Mesothelial cell of epicardium (in vitro differentiated cells): ENCODE results near the gene TGM2. TPM values are rescaled to one million over a fixed set of nuclear protein-coding genes. Genes with fewer than 3 reads are reported as not detected.

Experiments
- DNase-seq, 2 experiments: peaks; one replicate each; pipeline ENCODE4 v3.0.0; 2021; ENCODE audit warnings: low spot score in 2 of 2; ENCODE audit not compliant: unreplicated experiment in 2 of 2
- H3K27ac Mint-ChIP-seq: 2 replicates; pipeline ENCODE4 v1.8.0; 2021; ENCODE audit warnings: mixed read lengths
- H3K27me3 Mint-ChIP-seq: 2 replicates; pipeline ENCODE4 v1.8.0; 2021; ENCODE audit warnings: low read depth, mixed read lengths
- H3K36me3 Mint-ChIP-seq: 2 replicates; pipeline ENCODE4 v1.8.0; 2021; ENCODE audit warnings: mixed read lengths
- H3K4me1 Mint-ChIP-seq: 2 replicates; pipeline ENCODE4 v1.8.0; 2021; ENCODE audit warnings: mixed read lengths
- H3K4me3 Mint-ChIP-seq: 2 replicates; pipeline ENCODE4 v1.8.0; 2021; ENCODE audit warnings: mild to moderate bottlenecking, moderate library complexity, mixed read lengths
- H3K9me3 Mint-ChIP-seq: 2 replicates; pipeline ENCODE4 v1.8.0; 2021; ENCODE audit warnings: mixed read lengths
- CTCF ChIP-seq: fragments of 200-600 bp; sonication (generic); IDR thresholded peaks from one replicate; pipeline ENCODE4 v1.5.0; 2021; ENCODE audit warnings: antibody characterized with exemption; ENCODE audit not compliant: unreplicated experiment
- total RNA-seq: library from RNA; stranded (reverse); gene quantifications from 3 replicates; pipeline ENCODE4 v1.2.1, GENCODE V29; 2021

Gene TGM2
- total RNA-seq, 1 donor from 2014 or later, result 35.7 TPM

- Mint-ChIP-seq H3K27me3 (no peaks in the 10 kb centered on the region), H3K36me3 (peaks cover 2% of the 10 kb centered on the region), H3K4me3 (no peak overlapping the region), H3K9me3 (peaks cover 6% of the 10 kb centered on the region), H3K27ac (no peak overlapping the region), H3K4me1 (no peaks in the 10 kb centered on the region)
- DNase-seq, result no peak
- no peak for TF ChIP-seq CTCF
Observed at GRCh38 chr20:38193586-38194105, 28.6 kb upstream of the TGM2 start.

GRCh38 chr20:38192323-38192885 is 27.3 kb upstream of the TGM2 start:
- no peak for TF ChIP-seq CTCF
- H3K9me3 Mint-ChIP-seq, result peaks cover 6% of the 10 kb centered on the region
- peaks cover 2% of the 10 kb centered on the region for H3K36me3 Mint-ChIP-seq
- H3K27me3 Mint-ChIP-seq, result no peaks in the 10 kb centered on the region
- no peak overlapping the region for H3K4me3 Mint-ChIP-seq
- DNase-seq, result no peak
- no peak overlapping the region for H3K27ac Mint-ChIP-seq
- no peaks in the 10 kb centered on the region for H3K4me1 Mint-ChIP-seq

GRCh38 chr20:38191654-38192053 is 26.6 kb upstream of the TGM2 start:
- TF ChIP-seq CTCF, result no peak
- no peak overlapping the region for H3K4me3 Mint-ChIP-seq
- no peaks in the 10 kb centered on the region for H3K4me1 Mint-ChIP-seq
- H3K36me3 Mint-ChIP-seq, result peaks cover 2% of the 10 kb centered on the region
- H3K27me3 Mint-ChIP-seq, result no peaks in the 10 kb centered on the region
- peaks cover 6% of the 10 kb centered on the region for H3K9me3 Mint-ChIP-seq
- no peak overlapping the region for H3K27ac Mint-ChIP-seq
- DNase-seq, result no peak

- no peaks in the 10 kb centered on the region for H3K27me3 Mint-ChIP-seq
- no peaks in the 10 kb centered on the region for H3K4me1 Mint-ChIP-seq
- DNase-seq, result no peak
- peaks cover 2% of the 10 kb centered on the region for H3K36me3 Mint-ChIP-seq
- H3K4me3 Mint-ChIP-seq, result no peak overlapping the region
- peaks cover 6% of the 10 kb centered on the region for H3K9me3 Mint-ChIP-seq
- TF ChIP-seq CTCF, result no peak
- H3K27ac Mint-ChIP-seq, result no peak overlapping the region
Observed at GRCh38 chr20:38190936-38191371, 25.9 kb upstream of the TGM2 start.

- peaks cover 2% of the 10 kb centered on the region for H3K36me3 Mint-ChIP-seq
- no peak for DNase-seq
- TF ChIP-seq CTCF, result no peak
Observed at GRCh38 chr20:38190166-38190565, 25.1 kb upstream of the TGM2 start.

GRCh38 chr20:38187517-38187916 is 22.4 kb upstream of the TGM2 start:
- no peaks in the 10 kb centered on the region for H3K9me3 Mint-ChIP-seq
- TF ChIP-seq CTCF, result no peak
- H3K4me3 Mint-ChIP-seq, result no peak overlapping the region
- H3K27me3 Mint-ChIP-seq, result no peaks in the 10 kb centered on the region
- H3K4me1 Mint-ChIP-seq, result peaks cover 8% of the 10 kb centered on the region
- H3K36me3 Mint-ChIP-seq, result no peaks in the 10 kb centered on the region
- DNase-seq, result no peak
- H3K27ac Mint-ChIP-seq, result no peak overlapping the region

More at GRCh38 chr20:38190166-38190565, 25.1 kb upstream of the TGM2 start:
- Mint-ChIP-seq H3K4me1 (no peaks in the 10 kb centered on the region), H3K9me3 (peaks cover 6% of the 10 kb centered on the region), H3K27ac (no peak overlapping the region), H3K27me3 (no peaks in the 10 kb centered on the region), H3K4me3 (no peak overlapping the region)
